GM12878 (cell line): Measurements from ENCODE around the gene RBM15B. TPM values are rescaled to one million over a fixed set of nuclear protein-coding genes. Genes with fewer than 3 reads are reported as not detected.

ENCODE experiments used
- ATAC-seq: fragments of 200-7000 bp; cut with Tn5 transposase; 3 replicates; pipeline ENCODE4 v1.9.1; 2020; ENCODE audit warnings: mild to moderate bottlenecking, moderate library complexity
- BruUV-seq: library from RNA; stranded (reverse); fragments of 400-500 nt; replicated peaks from 2 replicates; lab custom pipeline; 2021; lab: Mats Ljungman, UMichigan
- CTCF ChIA-PET: fragments of 300-600 bp; sonication (Branson Sonifier 250); formaldehyde crosslinking; extraction: SDS; loops from one replicate; lab custom pipeline; 2021; ENCODE audit warnings: inconsistent platforms; lab: Yijun Ruan, JAX
- POLR2A ChIA-PET: fragments of 350-600 bp; formaldehyde crosslinking; extraction: SDS; loops from one replicate; lab custom pipeline; 2021; ENCODE audit warnings: inconsistent platforms; lab: Charles Lee
- RAD21 ChIA-PET: fragments of 300-600 bp; sonication (Branson Sonifier 250); formaldehyde crosslinking; loops from one replicate; lab custom pipeline; 2023; ENCODE audit warnings: antibody characterized with exemption; ENCODE audit not compliant: unreplicated experiment; lab: Charles Lee
- SMC1A ChIA-PET: fragments of 300-600 bp; sonication (Branson Sonifier 250); formaldehyde crosslinking; loops from one replicate; lab custom pipeline; 2023; ENCODE audit not compliant: unreplicated experiment, uncharacterized antibody; lab: Charles Lee
- DNase-seq: peaks from one replicate; pipeline ENCODE4 v3.0.0-alpha.2; 2011; ENCODE audit warnings: low read depth, low spot score
- FAIRE-seq: peaks from 3 replicates; lab custom pipeline; 2011; peaks lifted over from hg19 to GRCh38; lab: Jason Lieb, UNC
- H2AFZ ChIP-seq: 2 replicates; pipeline ENCODE4 v1.6.0; 2011; ENCODE audit warnings: low read depth, low read length, control low read depth; ENCODE audit not compliant: control insufficient read depth
- H3K27ac ChIP-seq: 2 replicates; pipeline ENCODE4 v1.5.1; 2011; ENCODE audit warnings: control low read depth; ENCODE audit not compliant: control insufficient read depth, insufficient read depth
- H3K27me3 ChIP-seq, 2 experiments: replicated peaks in 1 of 2; 2 replicates each; pipeline versions ENCODE4 v1.6.0 to v1.6.1; 2011; ENCODE audit warnings: low read length in 1 of 2; ENCODE audit not compliant: control insufficient read depth in 2 of 2, insufficient read depth in 2 of 2
- H3K36me3 ChIP-seq, 2 experiments: 2 replicates each; pipeline ENCODE4 v1.5.1; 2011; ENCODE audit warnings: low read length in 1 of 2; ENCODE audit not compliant: control insufficient read depth in 2 of 2, insufficient read depth in 2 of 2
- H3K4me1 ChIP-seq: 2 replicates; pipeline ENCODE4 v1.6.1; 2011; ENCODE audit warnings: mild to moderate bottlenecking, low read length, moderate library complexity, mixed read lengths; ENCODE audit not compliant: control insufficient read depth, insufficient read depth
- H3K4me2 ChIP-seq: 2 replicates; pipeline ENCODE4 v1.6.0; 2011; ENCODE audit warnings: control low read depth; ENCODE audit not compliant: control insufficient read depth, insufficient read depth
- H3K4me3 ChIP-seq: fragments of 200-600 bp; sonication (generic); 2 replicates; pipeline ENCODE4 v1.5.1; 2016
- H3K79me2 ChIP-seq: 2 replicates; pipeline ENCODE4 v1.6.0; 2011; ENCODE audit warnings: low read length; ENCODE audit not compliant: control insufficient read depth, insufficient read depth
- H3K9ac ChIP-seq: 2 replicates; pipeline ENCODE4 v1.8.0; 2011; ENCODE audit warnings: low read length, control low read depth, mixed read lengths; ENCODE audit not compliant: control insufficient read depth, insufficient read depth
- H3K9me3 ChIP-seq: replicated peaks from 3 replicates; pipeline ENCODE4 v1.5.1; 2011; ENCODE audit warnings: mild to moderate bottlenecking, low read length; ENCODE audit not compliant: control insufficient read depth, insufficient read depth
- H4K20me1 ChIP-seq: 2 replicates; pipeline ENCODE4 v1.6.0; 2011; ENCODE audit not compliant: control insufficient read depth, insufficient read depth
- ATF7 ChIP-seq: fragments of 450-650 bp; IDR thresholded peaks from 2 replicates; pipeline ENCODE4 v1.6.1; 2016; ENCODE audit warnings: low read depth, mild to moderate bottlenecking
- BACH1 ChIP-seq: fragments of 450-650 bp; IDR thresholded peaks from 2 replicates; pipeline ENCODE4 v1.6.1; 2017; ENCODE audit warnings: mild to moderate bottlenecking, borderline replicate concordance
- BCL11A ChIP-seq: IDR thresholded peaks from 2 replicates; pipeline ENCODE4 v1.6.1; 2011; ENCODE audit warnings: low read depth, low read length
- EED ChIP-seq: sonication (generic); IDR thresholded peaks from 2 replicates; pipeline ENCODE4 v1.6.1; 2016; ENCODE audit warnings: antibody characterized with exemption, low read depth
- FOXM1 ChIP-seq: IDR thresholded peaks from 2 replicates; pipeline ENCODE4 v1.6.1; 2012; ENCODE audit warnings: low read depth, mild to moderate bottlenecking, inconsistent platforms, low read length, moderate library complexity
- GABPA ChIP-seq: IDR thresholded peaks from 2 replicates; pipeline ENCODE4 v1.6.1; 2014; ENCODE audit warnings: antibody characterized with exemption, low read depth, mild to moderate bottlenecking, inconsistent platforms
- HDGF ChIP-seq: fragments of 450-650 bp; IDR thresholded peaks from 2 replicates; pipeline ENCODE4 v1.6.1; 2016; ENCODE audit warnings: antibody characterized with exemption
- IRF5 ChIP-seq: fragments of 450-650 bp; IDR thresholded peaks from 2 replicates; pipeline ENCODE4 v1.6.1; 2017; ENCODE audit warnings: borderline replicate concordance
- LARP7 ChIP-seq: fragments of 450-650 bp; IDR thresholded peaks from 2 replicates; pipeline ENCODE4 v1.6.1; 2017; ENCODE audit warnings: mild to moderate bottlenecking
- NFIC ChIP-seq: IDR thresholded peaks from 2 replicates; pipeline ENCODE4 v1.6.1; 2012; ENCODE audit warnings: low read depth, mild to moderate bottlenecking, inconsistent platforms, low read length, moderate library complexity
- PAX8 ChIP-seq: fragments of 450-650 bp; IDR thresholded peaks from 2 replicates; pipeline ENCODE4 v1.6.1; 2017; ENCODE audit warnings: mild to moderate bottlenecking, moderate library complexity
- POLR2AphosphoS2 ChIP-seq: IDR thresholded peaks from 2 replicates; pipeline ENCODE4 v1.6.1; 2011; ENCODE audit warnings: low read depth, mild to moderate bottlenecking, low read length, improper control_type of control experiment, moderate library complexity
- SREBF2 ChIP-seq: IDR thresholded peaks from 2 replicates; pipeline ENCODE4 v1.6.1; 2012; ENCODE audit warnings: mild to moderate bottlenecking, low read length
- STAT1 ChIP-seq: fragments of 450-650 bp; conservative IDR thresholded peaks from 2 replicates; pipeline ENCODE4 v1.6.1; 2014; ENCODE audit warnings: antibody characterized with exemption, mild to moderate bottlenecking
- TBL1XR1 ChIP-seq: IDR thresholded peaks from 2 replicates; pipeline ENCODE4 v1.6.1; 2012; ENCODE audit warnings: low read depth, low read length, improper control_type of control experiment
- ZBTB4 ChIP-seq: fragments of 450-650 bp; formaldehyde crosslinking; IDR thresholded peaks from 2 replicates; pipeline ENCODE4 v1.4.0; 2022; ENCODE audit warnings: mild to moderate bottlenecking, moderate library complexity
- ZBTB40 ChIP-seq: fragments of 450-650 bp; IDR thresholded peaks from 2 replicates; pipeline ENCODE4 v1.6.1; 2016; ENCODE audit warnings: mild to moderate bottlenecking, moderate library complexity, borderline replicate concordance
- WGBS: methylation state at CpG from one replicate; pipeline ENCODE4 v1.1.6; 2016; ENCODE audit warnings: low lambda C conversion rate; ENCODE audit not compliant: insufficient replicate concordance, insufficient coverage; ENCODE audit errors: missing lambda C conversion rate; 5-methylcytosine and 5-hydroxymethylcytosine counted together
- in situ Hi-C: fragments of 300-500 bp; cut with MboI; formaldehyde crosslinking; loops from 9 replicates; pipeline ENCODE4 v1.14.3; 2018; ENCODE audit warnings: mixed read lengths
- intact Hi-C: fragments of 100-400 bp; cut with micrococcal nuclease; formaldehyde crosslinking; loops from one replicate; pipeline ENCODE4 v1.14.2; 2022; ENCODE audit not compliant: unreplicated experiment
- polyA plus RNA-seq, 11 experiments: library from polyadenylated mRNA; depleted of rRNA in 4 of 11; unstranded in 6 of 11; stranded (reverse) in 5 of 11; fragments of >200 nt; fragmentation: Nextera tagmentation in 4 of 11; fragmentation: Illumina TruSeq in 1 of 11; extraction: Ambion mirVana in 4 of 11; extraction: Trizol in 1 of 11; gene quantifications; 1 replicate in 1 of 11; 2 replicates in 10 of 11; pipeline versions ENCODE4 v1.2.1 to v1.2.3, GENCODE V29; 2011 to 2016; ENCODE audit warnings: inconsistent platforms in 2 of 11, missing spikeins in 2 of 11, low read depth in 1 of 11
- total RNA-seq, 4 experiments: library from RNA; depleted of rRNA in 3 of 4; stranded (reverse); fragments of >200 nt in 3 of 4; fragmentation: Illumina TruSeq in 1 of 4; extraction: Trizol in 1 of 4; gene quantifications; 2 replicates each; pipeline versions ENCODE4 v1.2.1 to v1.2.3, GENCODE V29; 2013 to 2021

Gene RBM15B
- total and polyA plus RNA-seq, 10 of the 15 experiments (the other 5 are each of a cell fraction or from before 2014, with no cell fraction given): 2.4 to 34.5 (median 19.1) TPM

GRCh38 chr3:51397392-51397791 is 6.3 kb downstream of the RBM15B start:
- Histone ChIP-seq H3K9me3 (no peaks in the 10 kb centered on the region), H2AFZ (no peak overlapping the region), H4K20me1 (peaks cover 11% of the 10 kb centered on the region; the same call in 1 of the 2 replicates)
- intact Hi-C loops: no loop called here
- ATAC-seq: no peak
- POLR2A ChIA-PET: interaction anchor here (0.6 kb wide), 1 partner anchor 103 kb away, joined by 3 read pairs; no protein-coding TSS in a partner anchor
- no peak for TF ChIP-seq HDGF
- TF ChIP-seq TBL1XR1: no peak
- TF ChIP-seq GABPA: no peak
- no peak for TF ChIP-seq EED
- TF ChIP-seq IRF5: no peak
- TF ChIP-seq ZBTB40: no peak
- no peak for TF ChIP-seq LARP7
- no peak for TF ChIP-seq BCL11A
- TF ChIP-seq ATF7: no peak
- TF ChIP-seq STAT1: no peak
- TF ChIP-seq BACH1: no peak
- TF ChIP-seq NFIC: no peak
- TF ChIP-seq POLR2AphosphoS2: no peak
- no peak for TF ChIP-seq ZBTB4 (CRISPR knock-in tag)
- no peak for TF ChIP-seq FOXM1
- no peak for TF ChIP-seq SREBF2
- no peak for TF ChIP-seq PAX8
- TF ChIP-seq, all 136 proteins: peak for 0
- no peak for DNase-seq
- in situ Hi-C loops: loop anchor here (10.0 kb wide), 1 partner anchor 1063 kb away; no protein-coding TSS in a partner anchor
- Histone ChIP-seq H3K9ac (no peak overlapping the region), H3K4me3 (no peak overlapping the region), H3K27ac (no peak overlapping the region), H3K4me2 (no peak overlapping the region), H3K27me3 (no peaks in the 10 kb centered on the region), H3K79me2 (peaks cover 26% of the 10 kb centered on the region), H3K4me1 (peaks cover 8% of the 10 kb centered on the region), H3K36me3 (peaks cover 20 to 49% of the 10 kb centered on the region in 2 experiments)
- RAD21 ChIA-PET: no interaction called here
- FAIRE-seq: no peak
- BruUV-seq: no TSS peak
- CTCF ChIA-PET: interaction anchor here (1.2 kb wide), 1 partner anchor 9 kb away, joined by 5 read pairs; no protein-coding TSS in a partner anchor
- SMC1A ChIA-PET: interaction anchor here (0.8 to 1.0 kb wide), 2 partner anchors 10 to 32 kb away, joined by 3 read pairs; no protein-coding TSS in a partner anchor
- 87% methylated on average over 5 of the region's 5 CpGs for WGBS
